ENCODE results near the gene NGF.

Gene NGF

DNA sequence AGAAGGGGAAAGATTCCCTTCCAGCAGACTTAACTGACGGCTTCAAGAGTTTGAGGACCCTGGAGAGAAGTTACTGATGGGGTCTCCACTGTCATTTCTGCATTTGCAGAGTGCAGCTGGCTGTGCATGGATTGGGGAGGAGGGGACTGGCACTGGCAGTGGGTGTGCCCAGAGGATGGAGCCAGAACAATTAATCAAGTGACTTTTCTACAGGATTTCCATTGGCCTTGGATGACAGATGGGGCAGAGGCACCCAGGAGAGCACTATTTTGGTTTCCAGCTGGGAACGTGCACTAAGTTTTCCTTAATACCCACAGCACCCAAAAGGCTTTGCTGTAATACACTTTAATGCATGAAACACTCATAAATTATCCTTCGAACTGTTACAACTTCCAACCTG, 1.3 kb downstream of the NGF start:
- DNase-seq (ENCODE audit: low read depth) = no peak
- peak overlapping the region; percentile 98 for H3K4me3 ChIP-seq (ENCODE audit: low read length)
- TF ChIP-seq, protein P1, sequence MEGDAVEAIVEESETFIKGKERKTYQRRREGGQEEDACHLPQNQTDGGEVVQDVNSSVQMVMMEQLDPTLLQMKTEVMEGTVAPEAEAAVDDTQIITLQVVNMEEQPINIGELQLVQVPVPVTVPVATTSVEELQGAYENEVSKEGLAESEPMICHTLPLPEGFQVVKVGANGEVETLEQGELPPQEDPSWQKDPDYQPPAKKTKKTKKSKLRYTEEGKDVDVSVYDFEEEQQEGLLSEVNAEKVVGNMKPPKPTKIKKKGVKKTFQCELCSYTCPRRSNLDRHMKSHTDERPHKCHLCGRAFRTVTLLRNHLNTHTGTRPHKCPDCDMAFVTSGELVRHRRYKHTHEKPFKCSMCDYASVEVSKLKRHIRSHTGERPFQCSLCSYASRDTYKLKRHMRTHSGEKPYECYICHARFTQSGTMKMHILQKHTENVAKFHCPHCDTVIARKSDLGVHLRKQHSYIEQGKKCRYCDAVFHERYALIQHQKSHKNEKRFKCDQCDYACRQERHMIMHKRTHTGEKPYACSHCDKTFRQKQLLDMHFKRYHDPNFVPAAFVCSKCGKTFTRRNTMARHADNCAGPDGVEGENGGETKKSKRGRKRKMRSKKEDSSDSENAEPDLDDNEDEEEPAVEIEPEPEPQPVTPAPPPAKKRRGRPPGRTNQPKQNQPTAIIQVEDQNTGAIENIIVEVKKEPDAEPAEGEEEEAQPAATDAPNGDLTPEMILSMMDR (conservative IDR thresholded peaks at IDR 0.05; ENCODE audit: low read length) = no peak

GRCh38 chr1:115332813-115333608, 5.0 kb downstream of the NGF start:
- TF ChIP-seq, protein P1 (conservative IDR thresholded peaks at IDR 0.05; ENCODE audit: low read length) = no peak
- DNase-seq (ENCODE audit: low read depth) = peak; percentile 98
- no peak overlapping the region for H3K4me3 ChIP-seq (ENCODE audit: low read length)

GRCh38 chr1:115331558-115332331, 6.3 kb downstream of the NGF start:
- no peak overlapping the region; the same call in 1 of the 2 replicates for H3K4me3 ChIP-seq (ENCODE audit: low read length)
- DNase-seq (ENCODE audit: low read depth) = peak; percentile 82
- TF ChIP-seq, protein P1 (conservative IDR thresholded peaks at IDR 0.05; ENCODE audit: low read length) = no peak

DNA sequence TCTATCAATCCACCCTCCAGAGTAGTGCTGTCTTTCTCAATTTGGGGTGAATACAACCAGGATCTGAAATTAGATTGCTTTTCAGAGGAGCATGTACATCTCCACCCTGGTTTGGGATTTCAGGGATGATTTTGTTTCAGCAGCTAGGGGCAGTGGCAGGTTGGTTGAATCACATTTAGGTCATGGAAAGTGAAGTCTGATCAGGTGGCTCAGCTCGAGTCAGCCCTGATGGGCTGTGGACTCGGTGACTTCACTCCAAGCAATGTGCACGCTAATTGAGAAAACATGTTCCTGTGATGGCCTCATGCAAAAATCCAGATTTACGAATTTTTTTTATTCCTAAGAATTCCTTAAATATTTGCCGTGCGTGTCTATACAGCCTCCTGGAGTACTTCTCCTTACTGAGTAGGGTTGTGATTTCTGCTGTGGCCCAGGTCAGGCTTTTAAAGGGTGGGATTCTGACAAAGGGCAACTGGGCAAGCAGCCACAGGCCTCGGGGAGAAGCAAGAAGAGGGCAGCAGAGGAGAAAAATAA, 7.5 kb downstream of the NGF start:
- TF ChIP-seq, protein P1 (conservative IDR thresholded peaks at IDR 0.05; ENCODE audit: low read length) = peak; percentile 49
- peak; percentile 94 for DNase-seq (ENCODE audit: low read depth)
- H3K4me3 ChIP-seq (ENCODE audit: low read length) = peak overlapping the region; percentile 18

DNA sequence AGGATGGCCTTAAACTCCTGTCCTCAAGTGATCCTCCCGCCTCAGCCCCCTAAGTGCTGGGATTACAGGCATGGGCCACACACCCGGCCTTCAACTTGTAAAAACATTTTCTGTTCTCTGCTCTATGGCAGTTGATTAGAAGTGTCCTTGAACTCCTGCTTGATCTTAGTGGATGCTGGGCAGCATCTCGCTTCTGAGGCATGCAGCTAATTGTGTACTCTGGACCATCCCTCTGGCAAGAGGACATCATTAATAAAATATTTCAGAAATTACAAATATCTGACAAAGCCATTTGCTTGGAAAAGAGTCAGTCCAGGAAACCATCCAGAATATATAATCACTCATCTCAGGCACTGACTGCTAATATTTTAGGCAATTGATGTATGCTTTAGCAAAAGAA, 8.1 kb downstream of the NGF start:
- DNase-seq (ENCODE audit: low read depth) = peak; percentile 89
- TF ChIP-seq, protein P1 (conservative IDR thresholded peaks at IDR 0.05; ENCODE audit: low read length) = no peak
- no peak overlapping the region for H3K4me3 ChIP-seq (ENCODE audit: low read length)

DNA sequence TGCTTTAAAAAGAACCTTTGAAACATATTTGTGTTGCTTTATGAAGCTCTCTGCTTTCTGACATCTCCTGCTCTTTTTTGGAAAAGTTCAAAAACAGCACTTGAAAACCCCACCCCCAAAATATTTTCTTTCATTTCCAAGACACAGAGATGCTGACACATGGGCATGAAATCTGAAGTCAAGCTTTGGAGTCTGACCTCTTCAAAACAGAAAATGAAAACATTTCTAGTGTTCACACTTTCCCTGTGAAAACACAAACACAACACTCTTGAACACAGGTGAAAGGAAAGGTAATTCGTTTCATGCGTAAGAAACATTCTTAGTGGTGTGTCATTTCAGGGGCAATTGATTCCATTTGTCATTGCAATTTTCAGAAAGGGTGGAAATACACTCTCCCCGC, 10.8 kb downstream of the NGF start:
- no peak overlapping the region for H3K4me3 ChIP-seq (ENCODE audit: low read length)
- peak; percentile 47 for DNase-seq (ENCODE audit: low read depth)
- TF ChIP-seq, protein P1 (conservative IDR thresholded peaks at IDR 0.05; ENCODE audit: low read length) = no peak

All from AG10803 (cell line).